IMR-90 (cell line): ENCODE measurements around the gene PMPCA. TPM values are rescaled to one million over a fixed set of nuclear protein-coding genes. Genes with fewer than 3 reads are reported as not detected.

Experiments
- ATAC-seq: fragments of 200-7000 bp; cut with Tn5 transposase; 2 replicates; pipeline ENCODE4 v1.9.1; 2020; ENCODE audit warnings: low read depth, mild to moderate bottlenecking, moderate library complexity
- BruUV-seq: library from RNA; stranded (reverse); fragments of 400-500 nt; replicated peaks from 2 replicates; lab custom pipeline; 2021; lab: Mats Ljungman, UMichigan
- CTCF ChIA-PET: fragments of 300-600 bp; formaldehyde crosslinking; extraction: SDS; loops from one replicate; lab custom pipeline; 2021; ENCODE audit warnings: antibody characterized with exemption; lab: Yijun Ruan, JAX
- POLR2A ChIA-PET: fragments of 300-600 bp; sonication (Branson Sonifier 250); formaldehyde crosslinking; loops from one replicate; lab custom pipeline; 2022; ENCODE audit warnings: antibody characterized with exemption; ENCODE audit not compliant: unreplicated experiment; lab: Charles Lee
- DNase-seq: peaks from one replicate; pipeline ENCODE4 v3.0.0; 2013
- H2AFZ ChIP-seq: replicated peaks from 2 replicates; pipeline ENCODE3; 2013; ENCODE audit warnings: low read length, mild to moderate bottlenecking; ENCODE audit not compliant: poor library complexity
- H2AK5ac ChIP-seq: 2 replicates; pipeline ENCODE4 v1.6.1; 2013; ENCODE audit warnings: low read depth, low read length, inconsistent platforms
- H2AK9ac ChIP-seq: replicated peaks from 2 replicates; pipeline ENCODE3; 2013; ENCODE audit warnings: mild to moderate bottlenecking, low read depth, low read length, moderate library complexity; ENCODE audit not compliant: poor library complexity
- H2BK120ac ChIP-seq: 2 replicates; pipeline ENCODE4 v1.6.1; 2013; ENCODE audit warnings: low read depth, low read length, inconsistent platforms
- H2BK15ac ChIP-seq: 3 replicates; pipeline ENCODE4 v1.6.1; 2013; ENCODE audit warnings: low read depth, low read length, inconsistent platforms
- H2BK20ac ChIP-seq: 2 replicates; pipeline ENCODE4 v1.6.1; 2013; ENCODE audit warnings: low read depth, mild to moderate bottlenecking, inconsistent platforms, low read length, moderate library complexity
- H2BK5ac ChIP-seq: 2 replicates; pipeline ENCODE4 v1.6.1; 2013; ENCODE audit warnings: mild to moderate bottlenecking, low read depth, low read length, inconsistent platforms; ENCODE audit not compliant: poor library complexity, severe bottlenecking
- H3K14ac ChIP-seq: replicated peaks from 2 replicates; pipeline ENCODE4 v1.6.1; 2013; ENCODE audit warnings: low read depth, low read length, inconsistent platforms
- H3K18ac ChIP-seq: 2 replicates; pipeline ENCODE4 v1.6.1; 2013; ENCODE audit warnings: low read depth, low read length, control low read depth
- H3K23ac ChIP-seq: 2 replicates; pipeline ENCODE4 v1.6.1; 2013; ENCODE audit warnings: low read depth, low read length, inconsistent platforms
- H3K27ac ChIP-seq: 2 replicates; pipeline ENCODE4 v1.5.1; 2013; ENCODE audit warnings: mild to moderate bottlenecking, control low read depth, low read length; ENCODE audit not compliant: insufficient read depth
- H3K27me3 ChIP-seq: 2 replicates; pipeline ENCODE4 v1.6.1; 2013; ENCODE audit warnings: low read length; ENCODE audit not compliant: control insufficient read depth, insufficient read depth
- H3K36me3 ChIP-seq: 2 replicates; pipeline ENCODE4 v1.6.1; 2013; ENCODE audit warnings: low read length, mixed read lengths; ENCODE audit not compliant: control insufficient read depth, insufficient read depth
- H3K4ac ChIP-seq: 2 replicates; pipeline ENCODE4 v1.6.1; 2013; ENCODE audit warnings: low read depth, low read length, inconsistent platforms
- H3K4me1 ChIP-seq: 2 replicates; pipeline ENCODE4 v1.6.1; 2013; ENCODE audit warnings: low read length, mixed read lengths; ENCODE audit not compliant: control insufficient read depth, insufficient read depth
- H3K4me2 ChIP-seq: 2 replicates; pipeline ENCODE4 v1.6.1; 2013; ENCODE audit warnings: low read depth, mild to moderate bottlenecking, control low read depth, low read length, moderate library complexity
- H3K4me3 ChIP-seq: 2 replicates; pipeline ENCODE4 v1.5.1; 2013; ENCODE audit warnings: low read depth, mild to moderate bottlenecking, control low read depth, low read length, moderate library complexity; ENCODE audit not compliant: insufficient read depth
- H3K56ac ChIP-seq: 2 replicates; pipeline ENCODE4 v1.6.1; 2013; ENCODE audit warnings: low read length, inconsistent platforms; ENCODE audit not compliant: insufficient read depth; ENCODE audit errors: extremely low read depth
- H3K79me1 ChIP-seq, 2 experiments: 2 replicates each; pipeline ENCODE4 v1.6.1; 2013; ENCODE audit warnings: low read length in 2 of 2, inconsistent platforms in 1 of 2, low read depth in 1 of 2
- H3K9ac ChIP-seq: 2 replicates; pipeline ENCODE4 v1.6.1; 2013; ENCODE audit warnings: low read depth, low read length, control low read depth
- H3K9me1 ChIP-seq: 2 replicates; pipeline ENCODE4 v1.6.1; 2013; ENCODE audit warnings: low read length, inconsistent platforms; ENCODE audit not compliant: insufficient read depth
- H3K9me3 ChIP-seq: 2 replicates; pipeline ENCODE4 v1.6.1; 2013; ENCODE audit warnings: low read length; ENCODE audit not compliant: control insufficient read depth, insufficient read depth
- H4K20me1 ChIP-seq: 2 replicates; pipeline ENCODE4 v1.6.1; 2013; ENCODE audit warnings: low read length, inconsistent platforms; ENCODE audit not compliant: insufficient read depth
- H4K5ac ChIP-seq: 2 replicates; pipeline ENCODE4 v1.6.1; 2013; ENCODE audit warnings: mild to moderate bottlenecking, low read depth, low read length, control low read depth
- H4K8ac ChIP-seq, 2 experiments: 2 replicates each; pipeline ENCODE4 v1.6.1; 2013; ENCODE audit warnings: low read depth in 2 of 2, low read length in 2 of 2, control low read depth in 1 of 2, inconsistent platforms in 1 of 2
- H4K91ac ChIP-seq: 2 replicates; pipeline ENCODE4 v1.6.1; 2013; ENCODE audit warnings: low read depth, low read length, inconsistent platforms; ENCODE audit not compliant: insufficient read depth
- BHLHE40 ChIP-seq: fragments of 150-350 bp; IDR thresholded peaks from 2 replicates; pipeline ENCODE4 v1.6.1; 2016; ENCODE audit warnings: mild to moderate bottlenecking, low read depth, low read length
- CEBPB ChIP-seq: IDR thresholded peaks from 2 replicates; pipeline ENCODE4 v1.6.1; 2012; ENCODE audit warnings: low read depth, low read length, improper control_type of control experiment
- CHD1 ChIP-seq: IDR thresholded peaks from 2 replicates; pipeline ENCODE4 v1.6.1; 2012; ENCODE audit warnings: low read depth, low read length, improper control_type of control experiment
- FOS ChIP-seq: fragments of 150-350 bp; IDR thresholded peaks from 2 replicates; pipeline ENCODE4 v1.6.1; 2016; ENCODE audit warnings: low read depth, low read length
- MAFK ChIP-seq: IDR thresholded peaks from 2 replicates; pipeline ENCODE4 v1.6.1; 2012; ENCODE audit warnings: low read depth, low read length, improper control_type of control experiment
- MAZ ChIP-seq: IDR thresholded peaks from 2 replicates; pipeline ENCODE4 v1.6.1; 2012; ENCODE audit warnings: low read depth, mild to moderate bottlenecking, low read length, improper control_type of control experiment, moderate library complexity, borderline replicate concordance
- NFE2L2 ChIP-seq: fragments of 150-350 bp; IDR thresholded peaks from 2 replicates; pipeline ENCODE4 v1.6.1; 2016; ENCODE audit warnings: low read depth, mild to moderate bottlenecking, low read length
- POLR2A ChIP-seq: IDR thresholded peaks from 2 replicates; pipeline ENCODE4 v1.6.1; 2012; ENCODE audit warnings: mild to moderate bottlenecking, low read depth, low read length
- RAD21 ChIP-seq: IDR thresholded peaks from 2 replicates; pipeline ENCODE4 v1.6.1; 2012; ENCODE audit warnings: low read length, improper control_type of control experiment
- RCOR1 ChIP-seq: IDR thresholded peaks from 2 replicates; pipeline ENCODE4 v1.6.1; 2012; ENCODE audit warnings: mild to moderate bottlenecking, low read length, improper control_type of control experiment; ENCODE audit not compliant: insufficient replicate concordance
- RFX5 ChIP-seq: IDR thresholded peaks from 2 replicates; pipeline ENCODE4 v1.8.0; 2012; ENCODE audit warnings: low read depth, mild to moderate bottlenecking, low read length, moderate library complexity
- SMC3 ChIP-seq: fragments of 150-350 bp; IDR thresholded peaks from 2 replicates; pipeline ENCODE4 v1.6.1; 2016; ENCODE audit warnings: low read depth, mild to moderate bottlenecking, antibody characterized with exemption, low read length, moderate library complexity
- USF2 ChIP-seq: fragments of 150-350 bp; IDR thresholded peaks from 2 replicates; pipeline ENCODE4 v1.6.1; 2017; ENCODE audit warnings: mild to moderate bottlenecking, antibody characterized with exemption, low read length, low read depth
- WGBS, 2 experiments: methylation state at CpG; one replicate each; pipeline versions ENCODE4 v1.1.5 to v1.1.7; 2013; ENCODE audit warnings: missing lambda C conversion rate in 2 of 2; ENCODE audit not compliant: insufficient read length in 1 of 2; ENCODE audit errors: extremely low coverage in 2 of 2; 5-methylcytosine and 5-hydroxymethylcytosine counted together
- dilution Hi-C: fragments of 300-500 bp; cut with HindIII; formaldehyde crosslinking; loops from one replicate; pipeline ENCODE4 v1.14.3; 2018; ENCODE audit warnings: low sequenced_read_pairs; ENCODE audit not compliant: unreplicated experiment
- in situ Hi-C: fragments of 300-500 bp; cut with MboI; formaldehyde crosslinking; loops from 3 replicates; pipeline ENCODE4 v1.14.3; 2019; ENCODE audit warnings: low sequenced_read_pairs, inconsistent platforms, mixed read lengths
- intact Hi-C: fragments of 100-400 bp; cut with micrococcal nuclease; formaldehyde crosslinking; loops from 2 replicates; pipeline ENCODE4 v1.10.0; 2022
- polyA plus RNA-seq, 3 experiments: library from polyadenylated mRNA; depleted of rRNA; stranded (reverse); fragments of >200 nt; gene quantifications; 2 replicates each; pipeline ENCODE4 v1.2.3, GENCODE V29; 2012; ENCODE audit warnings: low replicate concordance in 1 of 3
- total RNA-seq: library from RNA; depleted of rRNA; stranded (reverse); fragments of >200 nt; gene quantifications from 2 replicates; pipeline ENCODE4 v1.2.3, GENCODE V29; 2012
- TF ChIP-seq, protein P1 (sequence below): conservative IDR thresholded peaks from 2 replicates; pipeline ENCODE4 v1.5.1; 2012; ENCODE audit warnings: mild to moderate bottlenecking, low read depth, low read length, improper control_type of control experiment

PMPCA gene
- total and polyA plus RNA-seq, 2 of the 4 experiments (the other 2 are of a cell fraction): 62.6 to 95.8 TPM

DNA sequence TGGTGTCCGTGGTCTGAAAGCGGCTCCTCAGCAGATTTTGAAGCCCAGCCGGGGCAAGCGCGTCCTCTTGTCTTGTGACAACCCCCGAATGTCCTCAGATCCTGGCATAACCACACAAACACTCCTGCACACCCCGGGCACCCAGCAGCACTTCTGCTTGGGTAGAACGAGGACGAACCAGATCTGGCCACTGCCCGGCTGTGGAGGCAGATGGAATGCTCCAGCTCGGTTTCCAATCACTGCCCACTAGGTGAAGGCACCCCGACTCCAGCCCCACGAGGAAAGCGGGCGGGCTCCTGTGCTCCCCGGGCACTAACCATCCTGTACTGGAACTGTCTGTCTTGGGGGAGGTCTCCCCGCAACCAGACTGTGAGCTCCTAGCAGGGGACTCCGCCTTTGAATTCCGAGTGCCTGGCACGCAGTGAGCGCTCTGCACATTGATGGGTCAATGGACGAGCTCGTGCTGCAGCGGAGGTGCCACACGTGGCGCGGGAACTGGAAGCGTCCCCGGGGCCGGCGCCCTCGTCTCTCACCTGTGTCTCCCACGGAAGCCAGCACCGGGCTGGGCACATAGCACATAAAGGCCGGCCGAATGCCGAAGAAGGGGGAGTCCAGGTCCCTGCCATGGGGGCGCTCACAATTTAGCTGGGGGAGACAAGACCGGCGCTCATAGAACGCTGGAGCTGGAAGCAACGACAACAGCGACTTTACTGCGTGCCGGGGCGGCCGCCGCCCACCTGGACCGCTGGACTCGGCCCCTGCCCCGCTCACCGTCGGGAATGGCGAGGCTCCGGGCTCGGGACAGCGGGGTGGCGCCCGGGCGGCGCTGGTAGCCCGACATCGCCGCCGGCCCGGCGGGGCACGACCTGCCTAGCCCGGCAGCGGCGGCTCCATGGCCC, 652 bp upstream of the PMPCA start:
- H3K4ac ChIP-seq: peak overlapping the region; percentile 82
- H3K27ac ChIP-seq: peak overlapping the region; percentile 74
- H4K5ac ChIP-seq: no peak overlapping the region
- no peaks in the 10 kb centered on the region for H3K27me3 ChIP-seq
- no peak overlapping the region for H2BK120ac ChIP-seq
- CTCF ChIA-PET: interaction anchor here (0.8 to 1.0 kb wide), 2 partner anchors 46 to 97 kb away, joined by 3 to 5 read pairs; partner anchors contain the start of gene DNLZ
- H3K14ac ChIP-seq: peak overlapping the region; percentile 20
- H3K9ac ChIP-seq: peak overlapping the region; percentile 79
- ATAC-seq (peak; percentile 58), DNase-seq (peak; percentile 22)
- peaks cover 19 to 61% of the 10 kb centered on the region in 2 experiments for H3K79me1 ChIP-seq
- H4K8ac ChIP-seq: peak overlapping the region in 1 of 2 experiments; percentile 76; a peak in 1 of 4 replicates
- H2AK5ac ChIP-seq: peak overlapping the region; percentile 82
- H3K9me1 ChIP-seq: peaks cover 8% of the 10 kb centered on the region; the same call in 1 of the 2 replicates
- H3K36me3 ChIP-seq: peaks cover 43% of the 10 kb centered on the region
- POLR2A ChIA-PET: no interaction called here
- 1% methylated on average over 30 of the region's 71 CpGs; no CpG with 5 or more reads in 1 of the 2 experiments for WGBS, 2 experiments
- H3K18ac ChIP-seq: no peak overlapping the region
- H2AFZ ChIP-seq: peak overlapping the region; percentile 91
- intact Hi-C loops: no loop called here
- H3K9me3 ChIP-seq: no peaks in the 10 kb centered on the region
- H3K4me3 ChIP-seq: peak overlapping the region; percentile 88
- H4K20me1 ChIP-seq: peaks cover 36% of the 10 kb centered on the region
- no peak overlapping the region for H2BK20ac ChIP-seq
- peak overlapping the region; percentile 59 for H2BK5ac ChIP-seq
- peaks cover 12% of the 10 kb centered on the region for H3K4me1 ChIP-seq
- no TSS peak for BruUV-seq
- in situ Hi-C loops: no loop called here
- peak overlapping the region; percentile 55; the same call in 1 of the 2 replicates for H3K23ac ChIP-seq
- peak overlapping the region; percentile 87 for H3K4me2 ChIP-seq
- peak overlapping the region; percentile 57 for H4K91ac ChIP-seq
- H2BK15ac ChIP-seq: no peak overlapping the region
- dilution Hi-C loops: no loop called here
- peak overlapping the region; percentile 98 for H2AK9ac ChIP-seq
- peak overlapping the region; percentile 67 for H3K56ac ChIP-seq
- TF ChIP-seq RCOR1 (no peak), BHLHE40 (0 out of 2 replicates have a peak, but pooled peaks have one; percentile 34), NFE2L2 (no peak), CEBPB (no peak), MAZ (no peak), MAFK (no peak), POLR2A (peak; percentile 60), RFX5 (no peak), RAD21 (no peak), CHD1 (no peak), FOS (no peak), USF2 (peak; percentile 56; the same call in 1 of the 2 replicates), SMC3 (no peak)
- TF ChIP-seq, protein P1, sequence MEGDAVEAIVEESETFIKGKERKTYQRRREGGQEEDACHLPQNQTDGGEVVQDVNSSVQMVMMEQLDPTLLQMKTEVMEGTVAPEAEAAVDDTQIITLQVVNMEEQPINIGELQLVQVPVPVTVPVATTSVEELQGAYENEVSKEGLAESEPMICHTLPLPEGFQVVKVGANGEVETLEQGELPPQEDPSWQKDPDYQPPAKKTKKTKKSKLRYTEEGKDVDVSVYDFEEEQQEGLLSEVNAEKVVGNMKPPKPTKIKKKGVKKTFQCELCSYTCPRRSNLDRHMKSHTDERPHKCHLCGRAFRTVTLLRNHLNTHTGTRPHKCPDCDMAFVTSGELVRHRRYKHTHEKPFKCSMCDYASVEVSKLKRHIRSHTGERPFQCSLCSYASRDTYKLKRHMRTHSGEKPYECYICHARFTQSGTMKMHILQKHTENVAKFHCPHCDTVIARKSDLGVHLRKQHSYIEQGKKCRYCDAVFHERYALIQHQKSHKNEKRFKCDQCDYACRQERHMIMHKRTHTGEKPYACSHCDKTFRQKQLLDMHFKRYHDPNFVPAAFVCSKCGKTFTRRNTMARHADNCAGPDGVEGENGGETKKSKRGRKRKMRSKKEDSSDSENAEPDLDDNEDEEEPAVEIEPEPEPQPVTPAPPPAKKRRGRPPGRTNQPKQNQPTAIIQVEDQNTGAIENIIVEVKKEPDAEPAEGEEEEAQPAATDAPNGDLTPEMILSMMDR: no peak
